Stomach (tissue), 4 donors: ENCODE data around the gene MARCHF10.

Experiments used
- EP300 ChIP-seq: sonication (generic); formaldehyde crosslinking; IDR thresholded peaks from one replicate; pipeline ENCODE4 v1.6.1; 2017; ENCODE audit warnings: antibody characterized with exemption
- POLR2A ChIP-seq, 4 donors: fragments of 450-650 bp; IDR thresholded peaks; one replicate each; pipeline ENCODE4 v1.6.1; 2016; ENCODE audit warnings: antibody characterized with exemption in 4 of 4, control low read depth in 2 of 4, mild to moderate bottlenecking in 1 of 4, moderate library complexity in 1 of 4
- POLR2AphosphoS5 ChIP-seq, 3 donors: sonication (generic); formaldehyde crosslinking; IDR thresholded peaks; one replicate each; pipeline ENCODE4 v1.6.1; 2016; ENCODE audit warnings: antibody characterized with exemption in 3 of 3
- TF ChIP-seq, protein P1 (sequence below), 7 experiments: fragments of 450-650 bp in 4 of 7; fragments of 200-600 bp in 3 of 7; sonication (generic) in 3 of 7; IDR thresholded peaks; one replicate each; pipeline ENCODE4 v1.5.1; 2016 to 2019; ENCODE audit warnings: antibody characterized with exemption in 7 of 7, control low read depth in 2 of 7, mild to moderate bottlenecking in 1 of 7

DNA sequence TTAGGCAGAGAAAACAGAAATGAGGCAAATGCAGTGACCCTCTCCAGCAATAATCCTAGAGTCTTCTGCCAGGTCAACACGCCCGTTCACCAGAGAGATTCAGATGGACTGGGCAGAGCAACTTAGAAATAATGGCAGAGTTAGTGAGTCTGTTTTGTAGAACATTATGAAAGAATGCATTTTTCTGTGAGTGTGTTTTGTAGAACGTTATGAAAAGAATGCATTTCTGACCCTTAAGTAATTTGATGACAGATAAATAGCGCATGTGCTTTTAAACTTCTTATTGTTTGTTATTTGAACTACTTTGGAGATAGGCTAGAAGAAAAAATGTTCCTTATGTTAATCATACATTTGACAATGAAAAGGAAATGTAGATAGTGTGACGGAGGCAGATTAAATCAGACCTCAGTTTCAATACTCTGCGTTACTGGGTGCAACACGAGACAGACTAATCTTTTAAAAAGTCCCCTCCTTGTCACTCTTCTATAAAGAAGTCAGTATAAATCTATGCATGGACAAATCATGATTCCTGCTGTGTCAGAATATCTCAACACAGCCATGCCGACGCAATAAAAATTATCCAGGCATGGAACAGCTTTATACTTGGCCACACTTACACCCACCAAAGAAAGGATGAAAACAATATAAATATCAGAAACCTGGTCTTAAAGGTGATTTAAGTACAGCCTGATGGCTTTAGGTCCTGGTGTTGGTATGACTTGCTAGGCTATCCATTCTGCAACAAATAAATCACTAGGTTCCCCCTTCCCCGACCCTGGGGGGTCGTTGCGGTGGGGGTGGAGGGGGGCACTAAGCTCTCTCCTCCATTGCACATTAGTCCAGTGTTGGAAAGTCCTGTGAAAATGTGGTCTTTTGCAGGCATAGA lies 47.8 kb downstream of the MARCHF10 start:
- TF ChIP-seq, protein P1, sequence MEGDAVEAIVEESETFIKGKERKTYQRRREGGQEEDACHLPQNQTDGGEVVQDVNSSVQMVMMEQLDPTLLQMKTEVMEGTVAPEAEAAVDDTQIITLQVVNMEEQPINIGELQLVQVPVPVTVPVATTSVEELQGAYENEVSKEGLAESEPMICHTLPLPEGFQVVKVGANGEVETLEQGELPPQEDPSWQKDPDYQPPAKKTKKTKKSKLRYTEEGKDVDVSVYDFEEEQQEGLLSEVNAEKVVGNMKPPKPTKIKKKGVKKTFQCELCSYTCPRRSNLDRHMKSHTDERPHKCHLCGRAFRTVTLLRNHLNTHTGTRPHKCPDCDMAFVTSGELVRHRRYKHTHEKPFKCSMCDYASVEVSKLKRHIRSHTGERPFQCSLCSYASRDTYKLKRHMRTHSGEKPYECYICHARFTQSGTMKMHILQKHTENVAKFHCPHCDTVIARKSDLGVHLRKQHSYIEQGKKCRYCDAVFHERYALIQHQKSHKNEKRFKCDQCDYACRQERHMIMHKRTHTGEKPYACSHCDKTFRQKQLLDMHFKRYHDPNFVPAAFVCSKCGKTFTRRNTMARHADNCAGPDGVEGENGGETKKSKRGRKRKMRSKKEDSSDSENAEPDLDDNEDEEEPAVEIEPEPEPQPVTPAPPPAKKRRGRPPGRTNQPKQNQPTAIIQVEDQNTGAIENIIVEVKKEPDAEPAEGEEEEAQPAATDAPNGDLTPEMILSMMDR (IDR thresholded peaks at IDR 0.05), result no peak
- no peak for TF ChIP-seq POLR2A (IDR thresholded peaks at IDR 0.05)
- no peak for TF ChIP-seq EP300
- TF ChIP-seq POLR2AphosphoS5 (IDR thresholded peaks at IDR 0.05), result no peak
